ENCODE data around the gene SRC. TPM values are rescaled to one million over a fixed set of nuclear protein-coding genes. Genes with fewer than 3 reads are reported as not detected.

Gene SRC
- total and polyA plus RNA-seq, 2 donors (not counting 3 experiments of a cell fraction or from before 2014, with no cell fraction given) = 22.6 to 29.4 TPM

DNA sequence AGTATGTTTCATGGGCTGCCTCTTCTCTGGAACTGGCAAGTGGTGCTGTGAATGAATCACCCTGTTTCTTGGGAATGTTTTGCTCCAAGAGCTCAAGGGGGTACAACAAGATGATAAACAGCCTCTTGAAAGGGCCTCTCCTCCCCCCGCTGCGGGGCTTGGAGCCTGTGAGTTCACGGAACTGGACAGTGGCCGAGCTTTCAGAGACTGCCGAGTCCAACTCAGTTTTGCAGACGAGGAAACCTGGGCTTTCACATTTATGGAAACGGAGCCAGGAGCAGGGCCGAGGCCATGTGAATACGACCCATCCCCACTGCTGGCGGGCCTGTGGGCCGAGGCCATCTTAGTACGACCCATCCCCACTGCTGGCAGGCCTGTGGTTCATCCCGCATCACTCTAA is 18.2 kb upstream of the SRC start:
- no peaks in the 10 kb centered on the region for H3K36me3 ChIP-seq (ENCODE audit: control insufficient read depth in 2 of 2, extremely low read depth in 1 of 2, insufficient read depth in 2 of 2, low read length in 2 of 2)
- H3K9me1 ChIP-seq (replicated peaks; ENCODE audit: control insufficient read depth, extremely low read depth, insufficient read depth, low read length) = no peaks in the 10 kb centered on the region
- no peak overlapping the region for H2AFZ ChIP-seq (ENCODE audit: low read depth, low read length)
- H3K4me3 ChIP-seq (replicated peaks in 1 of 3; ENCODE audit: insufficient read depth in 1 of 3, low read depth in 1 of 3, low read length in 3 of 3) = no peak overlapping the region
- no peaks in the 10 kb centered on the region for H3K79me2 ChIP-seq (ENCODE audit: control insufficient read depth, insufficient read depth, low read length)
- no peaks in the 10 kb centered on the region for H3K27me3 ChIP-seq (ENCODE audit: control insufficient read depth in 2 of 2, insufficient read depth in 2 of 2, low read length in 2 of 2)
- TF ChIP-seq GATA2 (IDR thresholded peaks at IDR 0.05; ENCODE audit: insufficient read depth, insufficient read length, low read depth, low read length) = no peak
- TF ChIP-seq JUN (IDR thresholded peaks at IDR 0.05; ENCODE audit: borderline replicate concordance, insufficient read depth, insufficient read length, low read depth) = no peak
- no peak for TF ChIP-seq EZH2 (IDR thresholded peaks at IDR 0.05; ENCODE audit: borderline replicate concordance, low read depth, low read length, severe bottlenecking)
- no peak for TF ChIP-seq FOS (IDR thresholded peaks at IDR 0.05; ENCODE audit: borderline replicate concordance, insufficient read depth, low read length)
- TF ChIP-seq, protein P1, sequence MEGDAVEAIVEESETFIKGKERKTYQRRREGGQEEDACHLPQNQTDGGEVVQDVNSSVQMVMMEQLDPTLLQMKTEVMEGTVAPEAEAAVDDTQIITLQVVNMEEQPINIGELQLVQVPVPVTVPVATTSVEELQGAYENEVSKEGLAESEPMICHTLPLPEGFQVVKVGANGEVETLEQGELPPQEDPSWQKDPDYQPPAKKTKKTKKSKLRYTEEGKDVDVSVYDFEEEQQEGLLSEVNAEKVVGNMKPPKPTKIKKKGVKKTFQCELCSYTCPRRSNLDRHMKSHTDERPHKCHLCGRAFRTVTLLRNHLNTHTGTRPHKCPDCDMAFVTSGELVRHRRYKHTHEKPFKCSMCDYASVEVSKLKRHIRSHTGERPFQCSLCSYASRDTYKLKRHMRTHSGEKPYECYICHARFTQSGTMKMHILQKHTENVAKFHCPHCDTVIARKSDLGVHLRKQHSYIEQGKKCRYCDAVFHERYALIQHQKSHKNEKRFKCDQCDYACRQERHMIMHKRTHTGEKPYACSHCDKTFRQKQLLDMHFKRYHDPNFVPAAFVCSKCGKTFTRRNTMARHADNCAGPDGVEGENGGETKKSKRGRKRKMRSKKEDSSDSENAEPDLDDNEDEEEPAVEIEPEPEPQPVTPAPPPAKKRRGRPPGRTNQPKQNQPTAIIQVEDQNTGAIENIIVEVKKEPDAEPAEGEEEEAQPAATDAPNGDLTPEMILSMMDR (IDR thresholded peaks at IDR 0.05; ENCODE audit: extremely low read depth in 1 of 2, insufficient read depth in 1 of 2, low read depth in 1 of 2, low read length in 2 of 2) = no peak
- TF ChIP-seq, protein P2, sequence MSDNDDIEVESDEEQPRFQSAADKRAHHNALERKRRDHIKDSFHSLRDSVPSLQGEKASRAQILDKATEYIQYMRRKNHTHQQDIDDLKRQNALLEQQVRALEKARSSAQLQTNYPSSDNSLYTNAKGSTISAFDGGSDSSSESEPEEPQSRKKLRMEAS (IDR thresholded peaks at IDR 0.05; ENCODE audit: insufficient read depth, insufficient read length) = no peak
- no peak for TF ChIP-seq POLR2A (IDR thresholded peaks at IDR 0.05; ENCODE audit: low read depth, low read length)
- TF ChIP-seq POLR2AphosphoS5 (IDR thresholded peaks at IDR 0.05; ENCODE audit: insufficient read depth, low read depth, low read length) = no peak
- TF ChIP-seq MYC (IDR thresholded peaks at IDR 0.05; ENCODE audit: low read depth, low read length) = no peak
- BruUV-seq (replicated peaks) = no TSS peak
- ChIA-PET POLR2A (no interaction called here), CTCF (interaction anchor here (1.7 to 1.9 kb wide), 2 partner anchors 16 to 51 kb away, joined by 6 to 7 read pairs; no protein-coding TSS in a partner anchor)
- intact Hi-C loops (cut with micrococcal nuclease) = no loop called here
- no peaks in the 10 kb centered on the region for H4K20me1 ChIP-seq (replicated peaks; ENCODE audit: control insufficient read depth, extremely low read depth, insufficient read depth, low read length)
- dilution Hi-C loops (cut with MboI; ENCODE audit: extremely low pct_ligation_motif_present, low sequenced_read_pairs) = no loop called here
- no peak for DNase-seq (ENCODE audit: low read depth, low spot score)
- no peak overlapping the region for H3K9ac ChIP-seq (replicated peaks; ENCODE audit: extremely low read depth, insufficient read depth, low read length)
- no peak overlapping the region for H3K27ac ChIP-seq (ENCODE audit: insufficient read depth, low read depth, low read length)
- no peak overlapping the region for H3K4me2 ChIP-seq (ENCODE audit: insufficient read depth, low read length)
- FAIRE-seq = no peak
- no peaks in the 10 kb centered on the region for H3K4me1 ChIP-seq (ENCODE audit: control insufficient read depth, extremely low read depth, insufficient read depth, low read length)
- no peaks in the 10 kb centered on the region for H3K9me3 ChIP-seq (replicated peaks; ENCODE audit: control insufficient read depth, insufficient read depth, low read length)

Data from endothelial cell of umbilical vein (primary cell).